Panc1 (cell line): ENCODE measurements around the gene MTO1. TPM values are rescaled to one million over a fixed set of nuclear protein-coding genes. Genes with fewer than 3 reads are reported as not detected.

Experiments
- ATAC-seq: fragments of 200-7000 bp; cut with Tn5 transposase; 2 replicates; pipeline ENCODE4 v1.9.1; 2020; ENCODE audit warnings: mild to moderate bottlenecking, moderate library complexity
- BruUV-seq: library from RNA; stranded (reverse); fragments of 400-500 nt; replicated peaks from 2 replicates; lab custom pipeline; 2021; lab: Mats Ljungman, UMichigan
- CTCF ChIA-PET: fragments of 300-600 bp; sonication (Branson Sonifier 250); formaldehyde crosslinking; loops from one replicate; lab custom pipeline; 2022; ENCODE audit warnings: antibody characterized with exemption; lab: Charles Lee
- POLR2A ChIA-PET: fragments of 300-600 bp; sonication (Branson Sonifier 250); formaldehyde crosslinking; loops from one replicate; lab custom pipeline; 2022; ENCODE audit warnings: antibody characterized with exemption; lab: Charles Lee
- DNase-seq: peaks from one replicate; pipeline ENCODE4 v3.0.0-alpha.2; 2010; ENCODE audit warnings: low read depth, low spot score
- H3K27ac ChIP-seq: 2 replicates; pipeline ENCODE4 v1.5.1; 2011; ENCODE audit warnings: mild to moderate bottlenecking, low read length, inconsistent platforms
- H3K27me3 ChIP-seq: fragments of 200-500 bp; sonication (Bioruptor generic); 2 replicates; pipeline ENCODE4 v1.6.0; 2014; ENCODE audit warnings: low read length, inconsistent platforms; ENCODE audit not compliant: control insufficient read depth, insufficient read depth
- H3K36me3 ChIP-seq: fragments of 200-500 bp; sonication (Bioruptor generic); 2 replicates; pipeline ENCODE4 v1.5.1; 2014; ENCODE audit warnings: inconsistent platforms, mild to moderate bottlenecking, low read length, moderate library complexity; ENCODE audit not compliant: control insufficient read depth, insufficient read depth
- H3K4me1 ChIP-seq: 2 replicates; pipeline ENCODE4 v1.5.1; 2011; ENCODE audit warnings: inconsistent platforms, mild to moderate bottlenecking, low read length, moderate library complexity; ENCODE audit not compliant: control insufficient read depth, insufficient read depth
- H3K4me3 ChIP-seq, 2 experiments: 2 replicates each; pipeline ENCODE4 v1.5.1; 2011 to 2012; ENCODE audit warnings: low read depth in 2 of 2, low read length in 2 of 2, mild to moderate bottlenecking in 2 of 2, inconsistent platforms in 1 of 2, moderate library complexity in 1 of 2
- H3K9me3 ChIP-seq: fragments of 200-500 bp; sonication (Bioruptor generic); 2 replicates; pipeline ENCODE4 v1.5.1; 2014; ENCODE audit warnings: low read depth, mild to moderate bottlenecking, inconsistent platforms, low read length, moderate library complexity; ENCODE audit not compliant: control insufficient read depth, insufficient read depth
- POLR2AphosphoS5 ChIP-seq: IDR thresholded peaks from 2 replicates; pipeline ENCODE4 v1.6.1; 2012; ENCODE audit warnings: mild to moderate bottlenecking, low read depth, low read length, moderate library complexity
- SIN3A ChIP-seq: IDR thresholded peaks from 2 replicates; pipeline ENCODE4 v1.6.1; 2012; ENCODE audit warnings: low read depth, mild to moderate bottlenecking, low read length, moderate library complexity, borderline replicate concordance; ENCODE audit not compliant: insufficient read depth
- TCF7L2 ChIP-seq: IDR thresholded peaks from 2 replicates; pipeline ENCODE4 v1.6.1; 2011; ENCODE audit warnings: mild to moderate bottlenecking, low read depth, low read length, inconsistent platforms
- in situ Hi-C: cut with HindIII; loops from 2 replicates; pipeline ENCODE4 v1.10.0; 2016; ENCODE audit warnings: low sequenced_read_pairs, low pct_unique_long_range_greater_than_20kb
- intact Hi-C: fragments of 100-400 bp; cut with micrococcal nuclease; formaldehyde crosslinking; loops from one replicate; pipeline ENCODE4 v1.10.0; 2022; ENCODE audit not compliant: unreplicated experiment
- total RNA-seq: library from RNA; stranded (reverse); gene quantifications from one replicate; pipeline ENCODE4 v1.2.1, GENCODE V29; 2021; ENCODE audit not compliant: unreplicated experiment
- TF ChIP-seq, protein P1 (sequence below): fragments of 450-650 bp; IDR thresholded peaks from 2 replicates; pipeline ENCODE4 v1.5.1; 2017; ENCODE audit warnings: mild to moderate bottlenecking
- TF ChIP-seq, protein P2 (sequence below), 2 experiments: IDR thresholded peaks; 2 replicates each; pipeline ENCODE4 v1.6.1; 2011 to 2012; ENCODE audit warnings: low read depth in 2 of 2, control low read depth in 1 of 2, low read length in 1 of 2, mild to moderate bottlenecking in 1 of 2, moderate library complexity in 1 of 2; ENCODE audit not compliant: insufficient read depth in 1 of 2

The MTO1 gene
- total RNA-seq, 1 experiment from 2014 or later, result 57.9 TPM

DNA sequence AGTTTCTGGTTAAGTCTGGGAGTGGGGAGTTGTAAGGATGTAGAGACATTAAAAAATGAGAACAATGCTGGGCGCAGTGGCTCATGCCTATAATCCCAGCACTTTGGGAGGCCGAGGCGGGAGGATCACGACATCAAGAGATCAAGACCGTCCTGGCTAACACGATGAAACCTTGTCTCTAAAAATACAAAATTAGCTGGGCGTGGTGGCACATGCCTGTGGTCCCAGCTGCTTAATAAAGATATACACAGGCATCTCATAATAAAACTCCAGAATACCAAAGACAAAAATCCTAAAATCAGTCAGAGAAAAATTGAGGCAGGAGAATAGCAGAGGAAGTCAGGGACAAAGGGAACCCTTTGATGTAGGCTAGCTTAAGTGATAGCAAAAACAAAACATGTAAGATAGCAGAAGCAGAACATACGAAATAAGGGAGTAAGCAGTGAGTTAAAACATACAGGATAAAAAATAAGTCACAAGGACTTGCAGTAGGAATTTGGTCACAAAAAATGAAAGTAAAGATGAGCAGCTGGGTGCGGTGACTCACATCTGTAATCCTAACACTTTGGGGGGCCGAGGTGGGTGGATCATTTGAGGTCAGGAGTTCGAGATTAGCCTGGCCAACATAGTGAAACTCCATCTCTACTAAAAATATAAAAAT, 43.3 kb upstream of the MTO1 start:
- no peak for TF ChIP-seq SIN3A
- TF ChIP-seq, protein P1, sequence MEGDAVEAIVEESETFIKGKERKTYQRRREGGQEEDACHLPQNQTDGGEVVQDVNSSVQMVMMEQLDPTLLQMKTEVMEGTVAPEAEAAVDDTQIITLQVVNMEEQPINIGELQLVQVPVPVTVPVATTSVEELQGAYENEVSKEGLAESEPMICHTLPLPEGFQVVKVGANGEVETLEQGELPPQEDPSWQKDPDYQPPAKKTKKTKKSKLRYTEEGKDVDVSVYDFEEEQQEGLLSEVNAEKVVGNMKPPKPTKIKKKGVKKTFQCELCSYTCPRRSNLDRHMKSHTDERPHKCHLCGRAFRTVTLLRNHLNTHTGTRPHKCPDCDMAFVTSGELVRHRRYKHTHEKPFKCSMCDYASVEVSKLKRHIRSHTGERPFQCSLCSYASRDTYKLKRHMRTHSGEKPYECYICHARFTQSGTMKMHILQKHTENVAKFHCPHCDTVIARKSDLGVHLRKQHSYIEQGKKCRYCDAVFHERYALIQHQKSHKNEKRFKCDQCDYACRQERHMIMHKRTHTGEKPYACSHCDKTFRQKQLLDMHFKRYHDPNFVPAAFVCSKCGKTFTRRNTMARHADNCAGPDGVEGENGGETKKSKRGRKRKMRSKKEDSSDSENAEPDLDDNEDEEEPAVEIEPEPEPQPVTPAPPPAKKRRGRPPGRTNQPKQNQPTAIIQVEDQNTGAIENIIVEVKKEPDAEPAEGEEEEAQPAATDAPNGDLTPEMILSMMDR, result no peak
- no peak for TF ChIP-seq TCF7L2
- TF ChIP-seq, protein P2, sequence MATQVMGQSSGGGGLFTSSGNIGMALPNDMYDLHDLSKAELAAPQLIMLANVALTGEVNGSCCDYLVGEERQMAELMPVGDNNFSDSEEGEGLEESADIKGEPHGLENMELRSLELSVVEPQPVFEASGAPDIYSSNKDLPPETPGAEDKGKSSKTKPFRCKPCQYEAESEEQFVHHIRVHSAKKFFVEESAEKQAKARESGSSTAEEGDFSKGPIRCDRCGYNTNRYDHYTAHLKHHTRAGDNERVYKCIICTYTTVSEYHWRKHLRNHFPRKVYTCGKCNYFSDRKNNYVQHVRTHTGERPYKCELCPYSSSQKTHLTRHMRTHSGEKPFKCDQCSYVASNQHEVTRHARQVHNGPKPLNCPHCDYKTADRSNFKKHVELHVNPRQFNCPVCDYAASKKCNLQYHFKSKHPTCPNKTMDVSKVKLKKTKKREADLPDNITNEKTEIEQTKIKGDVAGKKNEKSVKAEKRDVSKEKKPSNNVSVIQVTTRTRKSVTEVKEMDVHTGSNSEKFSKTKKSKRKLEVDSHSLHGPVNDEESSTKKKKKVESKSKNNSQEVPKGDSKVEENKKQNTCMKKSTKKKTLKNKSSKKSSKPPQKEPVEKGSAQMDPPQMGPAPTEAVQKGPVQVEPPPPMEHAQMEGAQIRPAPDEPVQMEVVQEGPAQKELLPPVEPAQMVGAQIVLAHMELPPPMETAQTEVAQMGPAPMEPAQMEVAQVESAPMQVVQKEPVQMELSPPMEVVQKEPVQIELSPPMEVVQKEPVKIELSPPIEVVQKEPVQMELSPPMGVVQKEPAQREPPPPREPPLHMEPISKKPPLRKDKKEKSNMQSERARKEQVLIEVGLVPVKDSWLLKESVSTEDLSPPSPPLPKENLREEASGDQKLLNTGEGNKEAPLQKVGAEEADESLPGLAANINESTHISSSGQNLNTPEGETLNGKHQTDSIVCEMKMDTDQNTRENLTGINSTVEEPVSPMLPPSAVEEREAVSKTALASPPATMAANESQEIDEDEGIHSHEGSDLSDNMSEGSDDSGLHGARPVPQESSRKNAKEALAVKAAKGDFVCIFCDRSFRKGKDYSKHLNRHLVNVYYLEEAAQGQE (IDR thresholded peaks at IDR 0.05; ENCODE audit: insufficient read depth in 1 of 2, low read depth in 2 of 2, low read length in 1 of 2), result no peak
- peak; percentile 47; the same call in 1 of the 2 replicates for TF ChIP-seq POLR2AphosphoS5
- Histone ChIP-seq H3K36me3 (peaks cover 45% of the 10 kb centered on the region), H3K27ac (no peak overlapping the region), H3K27me3 (no peaks in the 10 kb centered on the region), H3K9me3 (no peaks in the 10 kb centered on the region), H3K4me3 (no peak overlapping the region), H3K4me1 (no peaks in the 10 kb centered on the region)
- no peak for DNase-seq
- intact Hi-C loops (no loop called here), in situ Hi-C loops (no loop called here)
- ChIA-PET CTCF (interaction anchor here (0.6 kb wide), 1 partner anchor 180 kb away, joined by 4 read pairs; no protein-coding TSS in a partner anchor), POLR2A (no interaction called here)
- no TSS peak for BruUV-seq
- ATAC-seq, result no peak

DNA sequence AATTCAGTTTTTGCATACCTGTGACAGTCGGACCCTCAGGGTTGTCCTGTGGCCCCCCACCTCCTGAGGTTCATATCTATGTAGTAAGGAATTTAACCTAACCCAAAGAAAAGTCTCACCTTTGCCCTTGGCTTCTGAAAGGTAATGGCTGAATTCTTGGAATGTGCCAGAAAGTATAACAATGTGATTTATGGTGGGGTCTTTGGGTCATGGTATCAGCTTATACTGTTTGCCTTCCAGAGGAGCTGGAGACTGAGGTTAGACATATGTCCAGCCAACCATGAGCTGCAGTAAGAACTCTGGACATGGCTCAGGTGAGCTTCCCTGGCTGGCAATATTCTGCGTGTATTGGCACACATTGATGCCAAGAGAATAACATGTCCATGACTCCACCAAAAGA, 40.0 kb upstream of the MTO1 start:
- CTCF ChIA-PET, result no interaction called here
- BruUV-seq, result no TSS peak

More for the DNA sequence above, 40.0 kb upstream of the MTO1 start:
- no peaks in the 10 kb centered on the region for H3K27me3 ChIP-seq
- POLR2A ChIA-PET, result no interaction called here
- TF ChIP-seq, protein P2 (IDR thresholded peaks at IDR 0.05; ENCODE audit: insufficient read depth in 1 of 2, low read depth in 2 of 2, low read length in 1 of 2), result no peak
- TF ChIP-seq TCF7L2 (no peak), POLR2AphosphoS5 (no peak), SIN3A (no peak)
- TF ChIP-seq, protein P1, result no peak
- peaks cover 31% of the 10 kb centered on the region for H3K36me3 ChIP-seq
- peak; percentile 31; the same call in 1 of the 2 replicates for ATAC-seq
- DNase-seq, result no peak
- H3K4me1 ChIP-seq, result no peaks in the 10 kb centered on the region
- intact Hi-C loops, result no loop called here
- H3K4me3 ChIP-seq, result no peak overlapping the region
- H3K9me3 ChIP-seq, result no peaks in the 10 kb centered on the region
- in situ Hi-C loops, result no loop called here
- H3K27ac ChIP-seq, result no peak overlapping the region
